BE2C (cell line): ENCODE measurements around the gene RBM22.

Experiments
- DNase-seq: peaks from one replicate; pipeline ENCODE4 v3.0.0-alpha.2; 2020
- H3K27me3 ChIP-seq: fragments of 250-450 bp; sonication (Bioruptor Pico); 2 replicates; pipeline ENCODE4 v1.5.1; 2020; ENCODE audit warnings: mild to moderate bottlenecking
- H3K36me3 ChIP-seq: fragments of 250-450 bp; sonication (Bioruptor Pico); 2 replicates; pipeline ENCODE4 v1.5.1; 2020; ENCODE audit warnings: mild to moderate bottlenecking
- H3K4me1 ChIP-seq: fragments of 250-450 bp; sonication (Bioruptor Pico); 2 replicates; pipeline ENCODE4 v1.5.1; 2020
- H3K4me3 ChIP-seq: 2 replicates; pipeline ENCODE4 v1.5.1; 2011; ENCODE audit warnings: low read depth, low read length
- H3K9me3 ChIP-seq: fragments of 250-450 bp; sonication (Bioruptor Pico); 2 replicates; pipeline ENCODE4 v1.5.1; 2020
- TF ChIP-seq, protein P1 (sequence below): IDR thresholded peaks from 2 replicates; pipeline ENCODE4 v1.5.1; 2012; ENCODE audit warnings: mild to moderate bottlenecking, low read depth, low read length

RBM22 gene

DNA sequence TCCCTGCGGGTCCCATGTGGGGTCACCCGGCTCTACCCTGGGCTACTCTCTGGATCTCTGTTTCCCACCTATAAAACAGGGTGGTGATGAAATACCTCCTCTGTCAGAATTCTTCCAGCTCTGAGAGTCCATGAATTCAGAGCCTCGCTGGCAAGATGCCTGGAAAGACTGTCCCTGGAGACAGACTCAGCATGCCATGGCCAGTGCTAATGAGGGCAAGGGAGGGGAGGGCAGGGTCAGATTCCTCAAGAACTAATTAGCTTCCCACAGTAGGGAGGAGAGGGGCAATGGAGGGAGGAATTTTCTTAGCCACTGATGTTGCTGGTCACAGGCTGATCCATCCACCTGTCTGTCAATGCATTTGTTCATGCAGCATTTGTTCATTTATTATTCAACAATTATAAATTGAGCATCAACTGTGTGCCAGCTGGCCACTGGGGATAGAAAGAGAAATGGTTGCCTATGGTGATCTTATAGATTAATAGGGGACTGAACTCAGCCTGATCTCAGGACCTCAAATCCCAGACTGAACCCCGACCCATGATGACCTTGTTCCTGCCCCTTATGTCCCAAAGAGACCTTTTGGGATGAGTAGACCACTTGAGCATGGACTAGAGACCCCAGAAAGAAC is 55.7 kb downstream of the RBM22 start:
- DNase-seq = peak; percentile 91
- peaks cover 53% of the 10 kb centered on the region for H3K4me1 ChIP-seq
- TF ChIP-seq, protein P1, sequence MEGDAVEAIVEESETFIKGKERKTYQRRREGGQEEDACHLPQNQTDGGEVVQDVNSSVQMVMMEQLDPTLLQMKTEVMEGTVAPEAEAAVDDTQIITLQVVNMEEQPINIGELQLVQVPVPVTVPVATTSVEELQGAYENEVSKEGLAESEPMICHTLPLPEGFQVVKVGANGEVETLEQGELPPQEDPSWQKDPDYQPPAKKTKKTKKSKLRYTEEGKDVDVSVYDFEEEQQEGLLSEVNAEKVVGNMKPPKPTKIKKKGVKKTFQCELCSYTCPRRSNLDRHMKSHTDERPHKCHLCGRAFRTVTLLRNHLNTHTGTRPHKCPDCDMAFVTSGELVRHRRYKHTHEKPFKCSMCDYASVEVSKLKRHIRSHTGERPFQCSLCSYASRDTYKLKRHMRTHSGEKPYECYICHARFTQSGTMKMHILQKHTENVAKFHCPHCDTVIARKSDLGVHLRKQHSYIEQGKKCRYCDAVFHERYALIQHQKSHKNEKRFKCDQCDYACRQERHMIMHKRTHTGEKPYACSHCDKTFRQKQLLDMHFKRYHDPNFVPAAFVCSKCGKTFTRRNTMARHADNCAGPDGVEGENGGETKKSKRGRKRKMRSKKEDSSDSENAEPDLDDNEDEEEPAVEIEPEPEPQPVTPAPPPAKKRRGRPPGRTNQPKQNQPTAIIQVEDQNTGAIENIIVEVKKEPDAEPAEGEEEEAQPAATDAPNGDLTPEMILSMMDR = no peak
- H3K4me3 ChIP-seq = peak overlapping the region; percentile 23; the same call in 1 of the 2 replicates
- peaks cover 20% of the 10 kb centered on the region for H3K36me3 ChIP-seq
- H3K27me3 ChIP-seq = no peaks in the 10 kb centered on the region
- H3K9me3 ChIP-seq = no peaks in the 10 kb centered on the region

DNA sequence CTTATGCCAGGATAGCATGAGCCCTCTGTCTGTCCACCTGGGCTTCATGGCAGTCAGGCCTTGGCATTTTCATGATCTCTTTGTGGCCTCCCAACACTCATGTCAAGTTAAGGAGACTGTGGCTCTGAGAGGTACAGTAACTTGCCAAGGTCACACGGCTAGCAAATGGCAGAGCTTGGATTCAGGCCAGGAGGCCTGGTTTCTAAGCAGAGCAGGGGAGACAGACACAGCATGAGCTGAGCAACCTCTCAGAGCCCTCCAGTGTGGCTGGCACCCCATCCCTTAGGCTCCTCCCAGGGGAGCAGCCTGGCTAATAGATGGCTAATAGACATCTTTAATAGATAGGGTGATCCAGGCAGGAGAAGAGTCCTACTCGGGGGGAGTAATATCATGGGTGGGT is 56.3 kb downstream of the RBM22 start:
- Histone ChIP-seq H3K36me3 (peaks cover 13% of the 10 kb centered on the region), H3K27me3 (no peaks in the 10 kb centered on the region), H3K4me3 (peak overlapping the region; percentile 23; the same call in 1 of the 2 replicates), H3K4me1 (peaks cover 59% of the 10 kb centered on the region), H3K9me3 (no peaks in the 10 kb centered on the region)
- peak; percentile 93 for DNase-seq
- TF ChIP-seq, protein P1 = no peak

DNA sequence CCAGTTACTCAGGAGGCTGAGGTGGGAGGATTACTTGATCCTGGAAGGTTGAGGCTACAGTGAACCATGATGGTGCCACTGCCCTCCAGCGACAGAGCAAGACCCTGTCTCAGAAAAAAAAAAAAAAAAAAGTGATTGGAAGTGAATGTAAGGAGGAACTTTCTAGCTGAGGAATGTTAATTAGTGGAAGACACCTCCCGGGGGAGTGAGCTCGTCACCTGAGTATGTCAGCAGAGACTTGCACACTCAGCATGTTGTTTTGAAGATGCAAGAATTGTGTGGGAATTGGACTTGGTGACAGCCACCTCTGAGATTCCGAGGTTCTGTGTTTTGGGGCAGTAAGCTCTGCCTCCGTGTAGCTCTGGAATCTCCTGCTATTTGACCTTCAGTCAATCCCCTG is 56.8 kb downstream of the RBM22 start:
- no peak for DNase-seq
- Histone ChIP-seq H3K4me1 (peaks cover 61% of the 10 kb centered on the region), H3K9me3 (no peaks in the 10 kb centered on the region), H3K27me3 (no peaks in the 10 kb centered on the region), H3K36me3 (peaks cover 8% of the 10 kb centered on the region), H3K4me3 (no peak overlapping the region)
- TF ChIP-seq, protein P1 = no peak

- TF ChIP-seq, protein P1 = no peak
- H3K36me3 ChIP-seq = no peaks in the 10 kb centered on the region
- DNase-seq = no peak
- no peak overlapping the region for H3K4me3 ChIP-seq
- peaks cover 66% of the 10 kb centered on the region for H3K4me1 ChIP-seq
- no peaks in the 10 kb centered on the region for H3K27me3 ChIP-seq
- H3K9me3 ChIP-seq = no peaks in the 10 kb centered on the region
These were observed 57.7 kb downstream of the RBM22 start for GRCh38 chr5:150642991-150643710.

GRCh38 chr5:150642567-150642927 is 58.3 kb downstream of the RBM22 start:
- no peaks in the 10 kb centered on the region for H3K27me3 ChIP-seq
- no peaks in the 10 kb centered on the region for H3K9me3 ChIP-seq
- TF ChIP-seq, protein P1 = no peak
- peak; percentile 50 for DNase-seq
- H3K4me3 ChIP-seq = no peak overlapping the region
- H3K4me1 ChIP-seq = peaks cover 67% of the 10 kb centered on the region
- H3K36me3 ChIP-seq = no peaks in the 10 kb centered on the region
